Ishikawa (cell line): ENCODE data around the gene PA2G4.

Source experiments
- EP300 ChIP-seq: IDR thresholded peaks from 2 replicates; pipeline ENCODE4 v1.6.1; 2012; ENCODE audit warnings: borderline replicate concordance
- TEAD4 ChIP-seq: IDR thresholded peaks from 2 replicates; pipeline ENCODE4 v1.6.1; 2012

PA2G4 gene

GRCh38 chr12:56162468-56163290, 58.3 kb downstream of the PA2G4 start:
- TF ChIP-seq TEAD4 (0 out of 2 replicates have a peak, but pooled peaks have one; percentile 8), EP300 (no peak)
